ENCODE data around the gene TRIM45.

- no peak for TF ChIP-seq CTCF (IDR thresholded peaks at IDR 0.05)
- no peak for TF ChIP-seq POLR2A (IDR thresholded peaks at IDR 0.05)
These were observed 55.2 kb downstream of the TRIM45 start for GRCh38 chr1:117066367-117066766.

Measured in breast epithelium (tissue), 3 donors.